Measurements from ENCODE around the gene KYNU. TPM values are rescaled to one million over a fixed set of nuclear protein-coding genes. Genes with fewer than 3 reads are reported as not detected.

KYNU gene
- total RNA-seq, 2 donors from 2014 or later: 1.8 to 14.3 TPM

GRCh38 chr2:142933916-142934315, 56.5 kb downstream of the KYNU start:
- H3K27ac ChIP-seq: no peak overlapping the region
- H3K4me3 ChIP-seq: no peak overlapping the region
- H3K27me3 ChIP-seq (replicated peaks; ENCODE audit: insufficient read depth): no peaks in the 10 kb centered on the region
- TF ChIP-seq CTCF (IDR thresholded peaks at IDR 0.05): no peak
- DNase-seq (ENCODE audit: low spot score) (no peak), ATAC-seq (ENCODE audit: insufficient number of reproducible peaks, low FRiP score, low read depth) (no peak)
- no peaks in the 10 kb centered on the region for H3K4me1 ChIP-seq (ENCODE audit: control insufficient read depth in 1 of 2, low read depth in 2 of 2)
- H3K36me3 ChIP-seq: no peaks in the 10 kb centered on the region
- no peaks in the 10 kb centered on the region for H3K9me3 ChIP-seq

GRCh38 chr2:142935563-142936089, 58.2 kb downstream of the KYNU start:
- no peak overlapping the region for H3K27ac ChIP-seq
- H3K36me3 ChIP-seq: no peaks in the 10 kb centered on the region
- no peak overlapping the region for H3K4me3 ChIP-seq
- DNase-seq (ENCODE audit: low spot score) (no peak), ATAC-seq (ENCODE audit: insufficient number of reproducible peaks, low FRiP score, low read depth) (no peak)
- no peaks in the 10 kb centered on the region for H3K9me3 ChIP-seq
- TF ChIP-seq CTCF (IDR thresholded peaks at IDR 0.05): no peak
- no peaks in the 10 kb centered on the region for H3K4me1 ChIP-seq (ENCODE audit: control insufficient read depth in 1 of 2, low read depth in 2 of 2)
- H3K27me3 ChIP-seq (replicated peaks; ENCODE audit: insufficient read depth): no peaks in the 10 kb centered on the region

GRCh38 chr2:142936629-142937028, 59.2 kb downstream of the KYNU start:
- H3K27ac ChIP-seq: no peak overlapping the region
- ATAC-seq (ENCODE audit: insufficient number of reproducible peaks, low FRiP score, low read depth) (no peak), DNase-seq (ENCODE audit: low spot score) (no peak)
- no peaks in the 10 kb centered on the region for H3K27me3 ChIP-seq (replicated peaks; ENCODE audit: insufficient read depth)
- H3K36me3 ChIP-seq: no peaks in the 10 kb centered on the region
- no peaks in the 10 kb centered on the region for H3K4me1 ChIP-seq (ENCODE audit: control insufficient read depth in 1 of 2, low read depth in 2 of 2)
- no peak for TF ChIP-seq CTCF (IDR thresholded peaks at IDR 0.05)
- no peaks in the 10 kb centered on the region for H3K9me3 ChIP-seq
- no peak overlapping the region for H3K4me3 ChIP-seq

DNA sequence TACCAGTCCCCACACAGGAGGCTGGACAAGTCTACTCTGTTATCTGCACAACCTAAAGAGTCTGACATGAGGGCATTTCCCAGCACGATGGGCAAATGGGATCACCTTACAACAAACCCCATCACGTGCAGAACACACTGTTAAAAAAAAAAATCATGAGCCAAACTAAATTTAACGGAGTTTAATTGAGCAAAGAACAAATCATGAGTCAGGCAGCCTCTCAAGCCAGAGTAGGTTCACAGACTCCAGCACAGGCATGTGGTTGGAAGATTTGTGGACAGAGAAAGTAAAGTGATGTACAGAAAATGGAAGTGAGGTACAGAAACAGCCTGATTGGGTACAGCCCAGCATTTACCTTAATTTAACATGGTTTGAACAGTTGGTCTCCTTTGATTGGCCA, 59.9 kb downstream of the KYNU start:
- no peak overlapping the region for H3K27ac ChIP-seq
- no peaks in the 10 kb centered on the region for H3K27me3 ChIP-seq (replicated peaks; ENCODE audit: insufficient read depth)
- DNase-seq (ENCODE audit: low spot score) (no peak), ATAC-seq (ENCODE audit: insufficient number of reproducible peaks, low FRiP score, low read depth) (no peak)
- no peak for TF ChIP-seq CTCF (IDR thresholded peaks at IDR 0.05)
- no peaks in the 10 kb centered on the region for H3K36me3 ChIP-seq
- no peaks in the 10 kb centered on the region for H3K4me1 ChIP-seq (ENCODE audit: control insufficient read depth in 1 of 2, low read depth in 2 of 2)
- no peaks in the 10 kb centered on the region for H3K9me3 ChIP-seq
- no peak overlapping the region for H3K4me3 ChIP-seq

GRCh38 chr2:142938240-142938639, 60.8 kb downstream of the KYNU start:
- Histone ChIP-seq H3K4me3 (no peak overlapping the region), H3K36me3 (no peaks in the 10 kb centered on the region), H3K9me3 (no peaks in the 10 kb centered on the region), H3K27me3 (replicated peaks; ENCODE audit: insufficient read depth) (no peaks in the 10 kb centered on the region), H3K4me1 (ENCODE audit: control insufficient read depth in 1 of 2, low read depth in 2 of 2) (no peaks in the 10 kb centered on the region), H3K27ac (no peak overlapping the region)
- TF ChIP-seq CTCF (IDR thresholded peaks at IDR 0.05): no peak
- ATAC-seq (ENCODE audit: insufficient number of reproducible peaks, low FRiP score, low read depth) (no peak), DNase-seq (ENCODE audit: low spot score) (no peak)
